GM10266 (cell line): Measurements from ENCODE around the gene IP6K2.

ENCODE experiments used
- DNase-seq: peaks from one replicate; pipeline ENCODE4 v3.0.0; 2012; ENCODE audit errors: extremely low spot score
- CTCF ChIP-seq: IDR thresholded peaks from 2 replicates; pipeline ENCODE4 v1.5.1; 2012; ENCODE audit warnings: mild to moderate bottlenecking, low read depth; ENCODE audit not compliant: control insufficient read depth, insufficient read depth; ENCODE audit errors: missing control alignments

IP6K2 gene

GRCh38 chr3:48698891-48699290 lies 18.1 kb downstream of the IP6K2 start:
- DNase-seq: no peak
- no peak for TF ChIP-seq CTCF

DNA sequence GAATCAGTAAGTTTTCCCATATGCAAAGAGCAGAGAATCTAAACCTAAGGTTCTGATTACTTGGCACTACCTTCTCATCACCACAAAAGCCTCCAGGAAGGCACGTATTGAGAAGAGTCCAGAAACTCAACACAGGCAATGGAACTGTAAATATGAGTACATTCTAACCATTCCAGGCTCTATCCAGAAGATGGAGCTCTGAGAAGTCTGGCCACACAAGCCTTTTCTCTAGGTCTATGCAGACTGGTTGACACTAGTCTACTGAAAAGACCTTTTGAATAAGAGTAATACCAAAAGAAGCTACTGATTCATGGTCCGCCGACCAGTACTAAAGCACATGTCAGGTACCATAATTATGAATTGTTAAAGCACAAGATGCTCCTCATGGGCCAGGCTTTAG lies 19.1 kb downstream of the IP6K2 start:
- no peak for TF ChIP-seq CTCF
- DNase-seq: no peak

DNA sequence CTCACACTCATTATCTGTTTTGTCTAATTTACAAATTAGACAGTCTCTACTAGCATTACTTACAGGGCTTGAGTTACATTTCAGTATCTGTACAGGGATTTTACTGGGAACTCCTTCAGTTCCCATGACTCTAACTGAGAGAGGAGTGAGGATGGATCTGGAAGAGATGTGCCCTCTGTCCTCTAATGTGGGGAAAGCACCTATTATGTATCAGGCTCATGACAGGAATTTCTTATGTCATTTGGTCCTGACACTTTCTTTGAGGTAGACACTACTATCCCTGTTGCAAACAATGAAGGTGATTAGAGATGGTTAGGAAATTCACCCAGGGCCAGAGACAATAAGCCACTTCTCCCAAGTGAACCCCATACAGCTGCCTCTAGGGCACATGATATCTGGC lies 20.4 kb downstream of the IP6K2 start:
- TF ChIP-seq CTCF: no peak
- DNase-seq: no peak

DNA sequence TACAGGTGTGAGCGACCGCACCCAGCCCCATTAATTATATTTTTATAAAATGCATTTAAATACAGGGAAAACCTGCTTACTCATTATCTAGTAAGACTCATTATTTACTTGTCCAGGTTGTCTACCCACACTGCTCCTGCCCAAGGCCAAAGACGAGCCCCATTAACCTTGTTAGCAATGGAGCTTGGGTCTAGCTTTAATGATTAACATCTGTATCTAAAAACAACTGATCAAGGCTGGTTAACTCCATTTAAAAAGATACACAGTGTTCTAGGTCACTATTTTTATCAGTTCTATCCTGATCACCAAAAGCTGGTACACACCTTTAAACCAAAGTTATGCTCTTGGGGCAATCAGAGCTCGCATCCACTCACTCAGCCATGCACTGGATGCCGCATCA lies 20.9 kb downstream of the IP6K2 start:
- no peak for DNase-seq
- TF ChIP-seq CTCF: no peak

DNA sequence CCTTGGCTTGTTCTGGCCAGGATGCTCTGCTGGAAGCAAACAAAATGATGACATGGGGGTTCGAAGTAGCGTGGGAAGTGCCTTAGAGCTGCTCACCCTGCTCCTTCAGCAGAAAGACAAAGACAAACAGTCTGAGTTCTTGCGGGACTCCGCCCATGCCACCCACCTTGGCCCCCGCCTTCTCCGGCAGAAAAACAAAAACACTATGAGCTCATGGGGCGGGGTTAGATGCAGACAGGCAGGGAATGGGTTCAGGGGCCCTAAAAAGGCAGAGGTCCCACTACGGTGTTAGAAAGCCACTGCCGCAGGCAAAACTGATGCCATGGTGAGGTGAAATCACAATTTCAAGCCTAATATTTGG lies 21.6 kb downstream of the IP6K2 start:
- no peak for DNase-seq
- TF ChIP-seq CTCF: no peak

GRCh38 chr3:48694610-48695392 lies 22.2 kb downstream of the IP6K2 start:
- TF ChIP-seq CTCF: no peak
- DNase-seq: no peak

GRCh38 chr3:48693826-48694225 lies 23.2 kb downstream of the IP6K2 start:
- no peak for DNase-seq
- TF ChIP-seq CTCF: no peak
